GM19395 (cell line): ENCODE results near the gene SLC38A11.

ENCODE experiments used
- ATAC-seq: cut with Tn5 transposase; IDR thresholded peaks from one replicate; pipeline ENCODE4 v1.9.1; 2021; ENCODE audit warnings: mild to moderate bottlenecking, moderate library complexity; ENCODE audit not compliant: unreplicated experiment

The SLC38A11 gene

GRCh38 chr2:164917296-164917903 is 37.9 kb downstream of the SLC38A11 start:
- no peak for ATAC-seq

- ATAC-seq: no peak
Observed at GRCh38 chr2:164915566-164915965, 39.8 kb downstream of the SLC38A11 start.

- ATAC-seq: no peak
Observed at GRCh38 chr2:164913640-164914350, 41.5 kb downstream of the SLC38A11 start.

- no peak for ATAC-seq
Observed at GRCh38 chr2:164913011-164913410, 42.3 kb downstream of the SLC38A11 start.

GRCh38 chr2:164911832-164912231 is 43.5 kb downstream of the SLC38A11 start:
- no peak for ATAC-seq

- peak; percentile 89 for ATAC-seq
Observed at GRCh38 chr2:164910101-164910899, 45.0 kb downstream of the SLC38A11 start.

- ATAC-seq: no peak
Observed at GRCh38 chr2:164906947-164907346, 48.4 kb downstream of the SLC38A11 start.

GRCh38 chr2:164905307-164905706 is 50.0 kb downstream of the SLC38A11 start:
- ATAC-seq: no peak

GRCh38 chr2:164903951-164904350 is 51.4 kb downstream of the SLC38A11 start:
- ATAC-seq: no peak

GRCh38 chr2:164903204-164903603 is 52.1 kb downstream of the SLC38A11 start:
- no peak for ATAC-seq

- ATAC-seq: no peak
Observed at GRCh38 chr2:164899121-164899520, 56.2 kb downstream of the SLC38A11 start.

GRCh38 chr2:164898475-164898874 is 56.9 kb downstream of the SLC38A11 start:
- no peak for ATAC-seq

- no peak for ATAC-seq
Observed at GRCh38 chr2:164897469-164898260, 57.7 kb downstream of the SLC38A11 start.

GRCh38 chr2:164896634-164897355 is 58.5 kb downstream of the SLC38A11 start:
- peak; percentile 100 for ATAC-seq

- ATAC-seq: peak; percentile 17
Observed at GRCh38 chr2:164896226-164896625, 59.1 kb downstream of the SLC38A11 start.

- no peak for ATAC-seq
Observed at GRCh38 chr2:164891460-164891859, 63.9 kb downstream of the SLC38A11 start.

- ATAC-seq: no peak
Observed at GRCh38 chr2:164890544-164890943, 64.8 kb downstream of the SLC38A11 start.

GRCh38 chr2:164888592-164888991 is 66.7 kb downstream of the SLC38A11 start:
- no peak for ATAC-seq

- ATAC-seq: no peak
Observed at GRCh38 chr2:164887434-164888144, 67.7 kb downstream of the SLC38A11 start.

GRCh38 chr2:164882276-164882675 is 73.0 kb downstream of the SLC38A11 start:
- ATAC-seq: no peak
